Uterus (tissue), 2 donors: ENCODE results near the gene TSKU.
A peak's percentile ranks its signal among the peaks of the same experiment; 100 is the strongest.

ENCODE experiments used
- CTCF ChIP-seq, 4 experiments: fragments of 200-600 bp in 2 of 4; fragments of 450-650 bp in 2 of 4; sonication (generic) in 2 of 4; IDR thresholded peaks; one replicate each; pipeline ENCODE4 v1.5.1; 2016 to 2019; ENCODE audit warnings: antibody characterized with exemption in 4 of 4, mild to moderate bottlenecking in 2 of 4, moderate library complexity in 1 of 4
- POLR2A ChIP-seq, 2 donors: fragments of 450-650 bp; IDR thresholded peaks; one replicate each; pipeline ENCODE4 v1.6.1; 2016; ENCODE audit warnings: antibody characterized with exemption in 2 of 2, mild to moderate bottlenecking in 1 of 2, moderate library complexity in 1 of 2

GRCh38 chr11:76772783-76773106 is 10.4 kb upstream of the TSKU start:
- TF ChIP-seq CTCF (IDR thresholded peaks at IDR 0.05) (peak in 1 of 4 experiments; percentile 13), POLR2A (IDR thresholded peaks at IDR 0.05) (no peak)
